SW 1271 (cell line): ENCODE measurements around the gene GRAMD1B.
"Not testable (repeated sequence)": the region's sequence is repeated elsewhere in the genome, so short reads cannot be mapped to it uniquely, and the experiment has no call there.

Experiments used
- DNase-seq, 2 experiments: peaks; one replicate each; lab custom pipeline; 2025; lab: John Stamatoyannopoulos, UW

GRAMD1B gene

GRCh38 chr11:123509737-123510578 lies 79.9 kb downstream of the GRAMD1B start:
- DNase-seq = no peak

- no peak for DNase-seq
Observed at GRCh38 chr11:123510579-123510905, 80.5 kb downstream of the GRAMD1B start.

- DNase-seq = peak; percentile 64 to 85
Observed at GRCh38 chr11:123511037-123511870, 81.2 kb downstream of the GRAMD1B start.

- DNase-seq = not testable (repeated sequence)
Observed at GRCh38 chr11:123513309-123513708, 83.2 kb downstream of the GRAMD1B start.

GRCh38 chr11:123516238-123516637 lies 86.2 kb downstream of the GRAMD1B start:
- no peak for DNase-seq

GRCh38 chr11:123517559-123518364 lies 87.7 kb downstream of the GRAMD1B start:
- no peak for DNase-seq

GRCh38 chr11:123518496-123519054 lies 88.5 kb downstream of the GRAMD1B start:
- DNase-seq = no peak

- DNase-seq = no peak
Observed at GRCh38 chr11:123519055-123519796, 89.2 kb downstream of the GRAMD1B start.

- DNase-seq = no peak
Observed at GRCh38 chr11:123519797-123520193, 89.7 kb downstream of the GRAMD1B start.

GRCh38 chr11:123520476-123520875 lies 90.4 kb downstream of the GRAMD1B start:
- DNase-seq = not testable (repeated sequence)

GRCh38 chr11:123521001-123521400 lies 90.9 kb downstream of the GRAMD1B start:
- no peak for DNase-seq

- DNase-seq = no peak
Observed at GRCh38 chr11:123521930-123522329, 91.9 kb downstream of the GRAMD1B start.

GRCh38 chr11:123523539-123523938 lies 93.5 kb downstream of the GRAMD1B start:
- no peak for DNase-seq

- no peak for DNase-seq
Observed at GRCh38 chr11:123525097-123525496, 95.0 kb downstream of the GRAMD1B start.

- no peak for DNase-seq
Observed at GRCh38 chr11:123525511-123525918, 95.4 kb downstream of the GRAMD1B start.

GRCh38 chr11:123526027-123526805 lies 96.1 kb downstream of the GRAMD1B start:
- no peak for DNase-seq

GRCh38 chr11:123526918-123527317 lies 96.8 kb downstream of the GRAMD1B start:
- DNase-seq = no peak

GRCh38 chr11:123527526-123527925 lies 97.5 kb downstream of the GRAMD1B start:
- DNase-seq = no peak

GRCh38 chr11:123527947-123528346 lies 97.9 kb downstream of the GRAMD1B start:
- no peak for DNase-seq

GRCh38 chr11:123531325-123531724 lies 101.3 kb downstream of the GRAMD1B start:
- no peak for DNase-seq
